PC-3 (cell line): ENCODE data around the gene LGI1.

Source experiments
- EZH2phosphoT487 ChIP-seq: fragments of 300-600 bp; sonication (generic); IDR thresholded peaks from 2 replicates; pipeline ENCODE4 v1.6.1; 2018; ENCODE audit warnings: mild to moderate bottlenecking, antibody characterized with exemption, low read length, borderline replicate concordance
- TF ChIP-seq, protein P1 (sequence below): fragments of 300-600 bp; sonication (generic); conservative IDR thresholded peaks from 2 replicates; pipeline ENCODE4 v1.5.1; 2017; ENCODE audit warnings: antibody characterized with exemption, low read depth, mild to moderate bottlenecking, low read length

GRCh38 chr10:93838278-93838677, 80.5 kb downstream of the LGI1 start:
- TF ChIP-seq, protein P1, sequence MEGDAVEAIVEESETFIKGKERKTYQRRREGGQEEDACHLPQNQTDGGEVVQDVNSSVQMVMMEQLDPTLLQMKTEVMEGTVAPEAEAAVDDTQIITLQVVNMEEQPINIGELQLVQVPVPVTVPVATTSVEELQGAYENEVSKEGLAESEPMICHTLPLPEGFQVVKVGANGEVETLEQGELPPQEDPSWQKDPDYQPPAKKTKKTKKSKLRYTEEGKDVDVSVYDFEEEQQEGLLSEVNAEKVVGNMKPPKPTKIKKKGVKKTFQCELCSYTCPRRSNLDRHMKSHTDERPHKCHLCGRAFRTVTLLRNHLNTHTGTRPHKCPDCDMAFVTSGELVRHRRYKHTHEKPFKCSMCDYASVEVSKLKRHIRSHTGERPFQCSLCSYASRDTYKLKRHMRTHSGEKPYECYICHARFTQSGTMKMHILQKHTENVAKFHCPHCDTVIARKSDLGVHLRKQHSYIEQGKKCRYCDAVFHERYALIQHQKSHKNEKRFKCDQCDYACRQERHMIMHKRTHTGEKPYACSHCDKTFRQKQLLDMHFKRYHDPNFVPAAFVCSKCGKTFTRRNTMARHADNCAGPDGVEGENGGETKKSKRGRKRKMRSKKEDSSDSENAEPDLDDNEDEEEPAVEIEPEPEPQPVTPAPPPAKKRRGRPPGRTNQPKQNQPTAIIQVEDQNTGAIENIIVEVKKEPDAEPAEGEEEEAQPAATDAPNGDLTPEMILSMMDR = no peak
- TF ChIP-seq EZH2phosphoT487 = no peak
